H4 (cell line): Measurements from ENCODE around the gene FAAP20. TPM values are rescaled to one million over a fixed set of nuclear protein-coding genes. Genes with fewer than 3 reads are reported as not detected.

Experiments used
- DNase-seq: peaks from one replicate; pipeline ENCODE4 v3.0.0-alpha.2; 2015; ENCODE audit warnings: low spot score
- total RNA-seq: library from RNA; depleted of rRNA; stranded (reverse); fragments of >200 nt; shearing (Covaris generic); gene quantifications from 2 replicates; pipeline ENCODE4 v1.2.3, GENCODE V29; 2014

The FAAP20 gene
- total RNA-seq, 1 experiment from 2014 or later: 28.5 TPM

DNA sequence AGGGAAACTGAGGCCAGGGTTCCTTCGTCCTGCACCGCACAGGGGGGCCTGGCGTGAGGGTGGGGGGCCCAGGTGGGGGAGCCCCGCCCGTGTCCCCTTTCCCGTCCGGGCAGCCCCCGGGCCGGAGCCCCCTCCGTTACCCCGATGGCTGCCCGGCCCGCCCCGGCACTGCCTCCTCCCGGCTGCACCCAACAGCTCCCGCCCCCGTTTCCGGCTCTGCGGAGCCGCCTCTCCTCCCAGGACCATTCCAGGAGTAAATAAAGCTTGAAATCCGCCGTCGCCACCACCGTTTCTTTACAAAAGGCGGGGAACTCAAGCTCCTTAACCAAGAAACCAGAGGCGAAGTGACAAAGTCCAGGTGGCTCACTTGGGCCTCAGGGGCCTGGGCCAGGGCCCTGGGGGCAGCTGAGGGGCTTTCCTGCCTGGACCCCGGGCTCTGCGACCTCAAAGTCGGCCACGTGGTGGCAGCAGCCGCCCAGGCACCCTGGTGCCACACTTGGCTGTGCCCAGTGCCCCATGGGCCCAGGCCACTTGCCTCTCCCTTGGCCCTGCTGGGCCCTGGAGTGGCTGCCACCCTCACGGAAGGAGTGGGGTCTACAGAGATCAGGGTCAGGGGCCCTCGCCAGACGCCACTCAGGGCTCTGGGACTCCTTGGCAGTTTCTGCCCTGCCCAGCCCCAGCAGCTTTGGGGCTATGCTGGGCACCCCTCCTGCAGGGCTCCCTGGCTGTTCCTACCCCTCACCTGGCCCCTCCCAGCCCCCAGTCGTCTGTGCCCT, 514 bp upstream of the FAAP20 start:
- peak; percentile 81 for DNase-seq

- DNase-seq: no peak
These were observed 874 bp downstream of the FAAP20 start for GRCh38 chr1:2193514-2194281.

DNA sequence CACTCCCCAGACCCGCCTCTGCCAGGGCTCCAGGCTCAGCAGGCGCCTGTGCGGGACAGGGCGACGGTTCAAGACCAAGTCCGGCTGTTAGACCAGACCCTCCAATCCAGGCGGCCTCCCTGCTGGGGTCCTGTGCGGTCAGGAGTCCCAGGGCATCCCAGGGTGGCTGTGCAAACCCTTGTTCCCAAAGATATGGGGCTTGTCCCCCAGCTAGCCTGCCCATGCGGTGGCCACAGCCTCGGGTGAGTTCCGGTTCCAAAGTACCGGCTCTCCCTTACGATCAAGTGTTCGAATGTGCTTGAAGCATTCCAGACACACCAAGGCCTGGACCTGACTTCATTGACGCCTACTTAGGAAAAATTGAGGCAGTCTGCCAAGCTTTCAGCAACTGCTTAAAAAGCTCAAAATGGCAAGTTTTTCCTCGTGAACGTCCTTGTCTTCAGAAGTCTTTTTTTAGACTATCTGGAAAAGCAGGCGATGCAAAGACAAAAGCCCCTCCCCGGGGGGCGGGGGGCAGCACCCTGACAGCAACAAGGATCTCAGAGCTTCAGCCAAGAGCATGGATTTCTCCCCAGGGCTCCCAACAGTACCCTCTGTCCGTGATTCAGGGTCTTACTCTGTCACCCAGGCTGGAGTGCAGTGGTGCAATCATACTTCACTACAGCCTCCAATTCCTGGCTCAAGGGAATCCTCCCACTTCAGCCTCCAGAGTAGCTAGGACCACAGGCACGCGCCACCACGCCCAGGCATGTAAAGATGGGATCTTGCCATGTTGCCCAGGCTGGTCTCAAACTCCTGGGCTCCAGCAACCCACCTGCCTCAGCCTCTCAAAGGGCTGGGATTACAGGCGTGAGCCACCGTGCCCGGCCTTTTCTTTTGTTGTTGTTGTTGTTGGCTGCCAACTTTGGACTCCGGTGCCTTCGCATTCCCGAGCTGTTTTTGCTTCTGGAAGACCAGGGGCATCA, 2.3 kb downstream of the FAAP20 start:
- no peak for DNase-seq

DNA sequence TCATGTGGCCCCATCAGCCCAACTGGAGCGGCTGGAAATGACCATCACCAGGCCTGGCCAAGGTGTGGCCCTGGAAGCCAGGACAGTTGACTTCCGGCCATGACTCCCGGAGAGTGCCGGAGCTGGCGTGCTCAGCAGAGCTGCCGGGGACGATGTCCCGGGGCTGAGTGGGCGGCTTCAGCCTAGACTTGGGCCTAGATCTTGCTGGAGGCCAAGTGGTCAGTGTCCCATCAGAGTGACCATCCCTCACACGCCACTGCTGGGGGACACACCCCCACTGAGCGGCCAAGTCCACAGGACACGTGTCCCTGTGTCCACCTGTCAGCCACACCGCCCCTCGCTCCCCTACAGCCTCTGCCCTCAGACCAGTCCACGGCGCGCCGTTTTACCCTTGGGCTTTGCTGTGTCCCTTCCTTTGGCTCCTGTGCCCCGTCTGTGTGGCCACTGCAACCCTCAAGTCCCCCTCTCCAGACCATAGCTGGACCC, 4.0 kb downstream of the FAAP20 start:
- no peak for DNase-seq

DNA sequence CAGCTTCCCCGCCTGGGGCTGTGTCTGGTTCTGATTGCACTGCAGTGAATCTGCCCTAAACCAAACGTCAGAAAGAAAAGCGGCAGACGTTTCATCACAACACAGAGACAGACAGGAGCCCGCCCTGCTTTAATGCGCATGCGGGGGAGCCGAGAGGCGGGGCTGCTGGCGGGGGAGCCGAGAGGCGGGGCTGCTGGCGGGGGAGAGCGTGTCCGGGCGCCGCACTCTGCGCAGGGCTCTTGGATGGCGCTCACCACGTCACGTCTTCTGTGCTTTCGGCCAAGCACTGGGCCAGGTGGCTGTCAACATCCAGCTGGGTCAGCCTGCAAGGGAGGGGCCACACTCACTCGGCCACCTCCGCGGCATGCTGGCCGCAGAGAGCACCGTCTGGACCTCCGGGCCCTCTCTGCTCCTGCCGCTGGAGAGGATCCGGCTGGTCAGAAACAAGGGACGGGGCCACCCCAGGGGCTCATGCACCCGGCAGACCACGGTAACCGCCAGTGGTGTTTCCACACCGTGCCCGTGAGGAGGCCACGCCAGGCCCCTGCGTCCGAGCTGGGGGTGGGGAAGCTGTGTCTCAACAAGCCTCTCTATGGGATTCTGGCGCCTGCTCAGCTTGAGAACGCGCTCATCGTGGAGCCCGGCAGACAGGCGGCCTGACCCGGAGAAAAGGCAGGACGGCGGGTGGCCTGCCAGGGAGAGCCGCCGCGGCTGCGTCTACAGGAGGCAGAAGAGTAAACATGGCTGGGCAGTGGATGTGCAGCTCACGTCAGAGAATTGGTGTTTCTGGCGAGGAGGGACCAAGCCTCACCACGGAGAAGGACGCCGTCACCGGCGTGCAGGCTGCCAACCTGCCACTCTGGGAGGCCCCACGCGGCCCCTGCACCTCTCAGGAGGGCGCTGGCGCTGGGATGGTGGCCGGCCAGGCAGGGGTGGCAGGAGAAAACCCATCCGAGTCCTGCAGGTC, 4.8 kb downstream of the FAAP20 start:
- DNase-seq: peak; percentile 88

DNA sequence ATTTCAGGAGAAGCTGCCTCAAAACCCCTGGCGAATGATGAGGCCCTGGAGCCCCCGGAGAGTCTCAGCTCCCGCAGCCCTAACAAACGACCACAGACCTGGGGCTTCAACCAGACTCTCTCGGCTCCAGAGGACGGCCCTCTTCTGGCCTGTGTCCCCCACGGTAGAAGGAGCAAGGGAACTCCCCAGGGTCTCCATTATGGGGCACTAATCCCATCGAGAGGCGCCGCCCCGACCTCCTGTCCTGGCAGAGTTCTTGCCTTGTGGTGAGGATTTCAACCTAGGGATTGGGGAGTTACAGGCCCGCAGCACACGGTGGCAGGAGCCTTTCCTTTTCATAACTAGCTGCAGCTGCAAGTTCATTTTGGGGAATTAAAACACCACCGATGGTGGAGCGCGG, 6.2 kb downstream of the FAAP20 start:
- DNase-seq: no peak

- no peak for DNase-seq
These were observed 7.0 kb downstream of the FAAP20 start for GRCh38 chr1:2187619-2188018.

- no peak for DNase-seq
These were observed 7.7 kb downstream of the FAAP20 start for GRCh38 chr1:2186901-2187300.

DNA sequence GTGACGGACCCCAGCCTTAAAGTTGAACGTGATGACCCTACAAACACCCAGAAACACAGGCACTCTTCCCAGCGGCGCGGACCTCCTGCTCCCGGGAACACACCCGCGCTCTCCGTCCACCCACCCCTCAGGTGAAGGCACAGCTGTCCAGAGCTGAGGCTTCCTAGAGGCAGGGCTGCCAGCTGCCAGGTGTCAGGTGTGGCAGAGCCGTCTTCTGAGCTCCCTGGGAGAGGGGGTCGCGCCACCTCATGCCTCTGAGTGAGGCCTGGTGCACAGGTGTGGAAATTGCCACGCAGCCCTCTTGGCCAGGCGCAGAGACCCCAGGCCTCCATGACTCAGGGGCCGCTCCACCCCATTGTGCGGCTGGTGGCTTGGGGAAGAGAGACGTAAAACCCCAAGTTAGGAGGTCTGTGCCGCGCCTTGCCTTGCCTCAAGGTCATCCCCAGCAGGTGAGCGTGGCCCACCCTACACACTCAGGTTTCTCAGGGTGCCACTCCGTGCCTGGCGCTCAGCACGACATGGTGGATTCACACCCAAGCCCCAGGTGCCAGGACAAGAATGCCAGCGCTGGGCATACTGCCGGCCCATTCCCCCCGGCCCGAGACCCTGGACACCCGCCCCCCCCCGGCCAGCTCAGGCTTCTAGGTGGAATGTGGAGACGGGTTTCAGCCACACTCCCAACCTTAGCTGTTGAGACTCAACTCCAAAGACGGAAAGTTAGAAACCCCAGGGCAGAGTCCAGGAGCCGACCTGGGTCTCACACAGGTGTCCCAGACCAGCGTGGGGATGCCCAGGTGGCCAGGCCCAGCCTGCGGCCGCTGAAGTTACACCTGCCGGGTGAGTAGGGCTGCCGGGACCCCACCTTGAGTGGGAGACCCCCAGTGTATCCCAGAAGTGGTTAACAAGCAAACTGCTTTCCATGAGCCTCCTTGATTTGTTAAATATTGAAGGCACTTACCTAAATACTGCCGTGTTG, 8.4 kb downstream of the FAAP20 start:
- no peak for DNase-seq

- DNase-seq: no peak
These were observed 9.6 kb downstream of the FAAP20 start for GRCh38 chr1:2184934-2185333.

DNA sequence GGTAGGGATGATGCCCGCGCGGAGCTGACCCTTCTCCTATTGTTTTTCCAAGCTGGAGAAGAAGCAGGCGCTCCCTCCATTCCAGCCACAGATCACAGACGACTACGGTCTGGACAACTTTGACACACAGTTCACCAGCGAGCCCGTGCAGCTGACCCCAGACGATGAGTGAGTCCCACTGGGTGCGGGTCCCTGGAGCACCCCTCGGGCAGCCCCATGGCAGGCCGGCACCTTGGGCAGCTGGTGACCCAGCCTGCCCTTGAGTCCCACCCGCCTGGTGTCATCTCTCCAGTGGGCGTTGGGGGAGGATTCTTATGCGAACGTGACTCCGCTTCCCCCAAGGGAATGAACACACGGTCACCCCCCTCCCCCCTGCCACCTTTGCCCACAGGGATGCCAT, 10.0 kb downstream of the FAAP20 start:
- no peak for DNase-seq

GRCh38 chr1:2183937-2184334, 10.6 kb downstream of the FAAP20 start:
- no peak for DNase-seq

GRCh38 chr1:2182376-2182775, 12.2 kb downstream of the FAAP20 start:
- DNase-seq: no peak

GRCh38 chr1:2181752-2182151, 12.8 kb downstream of the FAAP20 start:
- DNase-seq: no peak

GRCh38 chr1:2181271-2181670, 13.3 kb downstream of the FAAP20 start:
- no peak for DNase-seq

- DNase-seq: no peak
These were observed 14.0 kb downstream of the FAAP20 start for GRCh38 chr1:2180297-2181245.

- DNase-seq: no peak
These were observed 15.1 kb downstream of the FAAP20 start for GRCh38 chr1:2179283-2180013.

DNA sequence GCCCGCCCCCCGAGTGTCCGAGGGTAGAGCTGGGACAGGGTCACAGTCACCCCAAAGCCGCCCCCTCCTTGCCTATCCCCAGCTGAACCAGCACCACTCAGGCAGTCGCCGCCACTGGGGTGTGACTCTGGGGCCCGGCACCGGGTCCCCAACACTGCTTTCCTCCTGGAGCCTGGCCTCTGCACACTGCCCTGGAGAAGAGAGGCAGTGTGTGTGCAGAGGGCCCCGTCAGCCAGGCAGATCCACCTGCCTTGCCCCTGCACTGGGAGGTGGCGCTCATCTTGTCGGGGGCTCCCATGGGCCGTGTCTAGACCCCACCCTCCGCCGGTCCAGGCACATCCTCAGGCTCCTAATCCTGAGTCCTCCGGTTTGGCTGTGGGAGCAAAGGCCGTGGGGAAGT, 15.7 kb downstream of the FAAP20 start:
- no peak for DNase-seq
